ENCODE data around the gene FETUB. TPM values are rescaled to one million over a fixed set of nuclear protein-coding genes. Genes with fewer than 3 reads are reported as not detected.
"Not testable (repeated sequence)": the region's sequence is repeated elsewhere in the genome, so short reads cannot be mapped to it uniquely, and the experiment has no call there.

Gene FETUB
- total and polyA plus RNA-seq, 3 donors from 2014 or later = 0.79 to 2.4 TPM; not detected in 1

DNA sequence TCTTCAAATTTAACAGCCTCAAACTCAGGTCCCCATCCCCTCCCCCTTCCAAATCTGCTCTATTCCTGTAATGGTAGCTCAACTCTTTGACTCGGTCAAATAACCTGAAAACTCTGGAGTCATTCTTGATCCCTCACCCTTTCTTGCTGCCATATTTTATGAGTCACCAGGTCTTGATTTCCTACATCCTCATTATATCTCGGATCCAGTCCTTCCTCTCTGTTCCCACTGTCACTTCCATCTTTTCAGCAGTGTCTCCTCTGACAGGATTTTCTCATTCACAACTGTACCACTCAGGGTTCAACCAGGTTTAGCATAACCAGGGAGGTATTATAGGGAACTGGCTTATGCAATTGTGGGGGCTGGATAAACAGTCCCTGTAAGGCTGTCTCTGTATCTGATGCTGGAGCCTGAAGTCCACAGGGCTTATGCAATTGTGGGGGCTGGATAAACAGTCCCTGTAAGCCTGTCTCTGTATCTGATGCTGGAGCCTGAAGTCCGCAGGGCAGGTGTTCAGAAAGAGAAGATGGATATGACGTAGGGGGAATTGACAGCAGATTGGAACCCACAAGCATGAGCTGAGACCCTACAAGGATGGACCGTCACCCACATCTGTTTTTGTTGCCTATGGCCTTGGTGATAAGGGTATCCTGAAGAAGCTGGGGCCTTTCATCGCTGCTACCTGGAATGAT, 9.1 kb upstream of the FETUB start:
- 63 to 93% methylated on average over 6 of the region's 6 CpGs for WGBS, 2 donors
- TF ChIP-seq POLR2A (IDR thresholded peaks at IDR 0.05) = no peak
- no peak for TF ChIP-seq CTCF (IDR thresholded peaks at IDR 0.05)
- intact Hi-C loops (cut with DNase I; ENCODE audit: low total_unique reads) = no loop called here
- Histone ChIP-seq H3K27ac (no peak overlapping the region), H3K36me3 (ENCODE audit: low read depth, missing control alignments) (no peaks in the 10 kb centered on the region), H3K9me3 (no peaks in the 10 kb centered on the region), H3K27me3 (no peaks in the 10 kb centered on the region), H3K4me3 (no peak overlapping the region), H3K4me1 (no peaks in the 10 kb centered on the region)
- no peak for DNase-seq

GRCh38 chr3:186633481-186633880, 6.7 kb upstream of the FETUB start:
- Histone ChIP-seq H3K27ac (no peak overlapping the region), H3K36me3 (ENCODE audit: low read depth, missing control alignments) (no peaks in the 10 kb centered on the region), H3K4me1 (no peaks in the 10 kb centered on the region), H3K9me3 (no peaks in the 10 kb centered on the region), H3K4me3 (no peak overlapping the region), H3K27me3 (no peaks in the 10 kb centered on the region)
- DNase-seq = no peak
- TF ChIP-seq POLR2A (IDR thresholded peaks at IDR 0.05) (no peak), CTCF (IDR thresholded peaks at IDR 0.05) (no peak)
- intact Hi-C loops (cut with DNase I; ENCODE audit: low total_unique reads) = no loop called here

DNA sequence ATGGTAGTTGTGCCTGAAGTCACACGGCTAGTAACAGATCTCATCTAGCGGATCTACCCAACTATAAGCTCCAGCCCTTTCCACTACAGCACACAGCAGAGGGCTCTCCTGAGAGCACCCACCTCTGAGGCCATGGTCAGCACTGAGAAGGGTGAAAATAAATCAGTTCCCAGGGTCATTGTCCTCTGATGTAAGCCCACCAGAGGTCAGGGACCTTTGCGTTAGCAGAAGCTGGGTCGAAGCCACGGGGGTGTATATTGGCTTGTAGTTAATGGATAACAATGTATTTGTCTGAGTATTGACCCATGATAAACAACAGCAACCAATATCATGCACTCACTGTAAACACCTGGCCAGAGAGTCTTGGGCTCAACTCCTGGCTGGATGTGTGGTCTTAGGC, 6.0 kb upstream of the FETUB start:
- DNase-seq; H3K4me3 ChIP-seq; intact Hi-C loops (cut with DNase I; ENCODE audit: low total_unique reads); H3K36me3 ChIP-seq (ENCODE audit: low read depth, missing control alignments); H3K4me1 ChIP-seq; H3K9me3 ChIP-seq; H3K27me3 ChIP-seq; H3K27ac ChIP-seq: not testable (repeated sequence)
- 89 to 92% methylated on average over 5 of the region's 5 CpGs for WGBS, 2 donors

- no peaks in the 10 kb centered on the region for H3K4me1 ChIP-seq
- TF ChIP-seq CTCF (IDR thresholded peaks at IDR 0.05) (no peak), POLR2A (IDR thresholded peaks at IDR 0.05) (no peak)
- intact Hi-C loops (cut with DNase I; ENCODE audit: low total_unique reads) = no loop called here
- H3K27ac ChIP-seq = no peak overlapping the region
- no peak overlapping the region for H3K4me3 ChIP-seq
- no peaks in the 10 kb centered on the region for H3K9me3 ChIP-seq
- no peak for DNase-seq
- WGBS, 2 donors = 90 to 94% methylated on average over 3 of the region's 3 CpGs
- H3K27me3 ChIP-seq = no peaks in the 10 kb centered on the region
- no peaks in the 10 kb centered on the region for H3K36me3 ChIP-seq (ENCODE audit: low read depth, missing control alignments)
These were observed 4.7 kb upstream of the FETUB start for GRCh38 chr3:186635532-186635931.

GRCh38 chr3:186636536-186636935, 3.7 kb upstream of the FETUB start:
- Histone ChIP-seq H3K4me1 (no peaks in the 10 kb centered on the region), H3K9me3 (no peaks in the 10 kb centered on the region), H3K36me3 (ENCODE audit: low read depth, missing control alignments) (no peaks in the 10 kb centered on the region), H3K27me3 (no peaks in the 10 kb centered on the region), H3K4me3 (no peak overlapping the region), H3K27ac (no peak overlapping the region)
- TF ChIP-seq POLR2A (IDR thresholded peaks at IDR 0.05) (no peak), CTCF (IDR thresholded peaks at IDR 0.05) (no peak)
- intact Hi-C loops (cut with DNase I; ENCODE audit: low total_unique reads) = no loop called here
- WGBS, 2 donors = 60 to 67% methylated on average over 7 of the region's 7 CpGs
- no peak for DNase-seq

Data from testis (tissue), 3 donors.